WTC11 (cell line): ENCODE data around the gene UQCC2. TPM values are rescaled to one million over a fixed set of nuclear protein-coding genes. Genes with fewer than 3 reads are reported as not detected.
A peak's percentile ranks its signal among the peaks of the same experiment; 100 is the strongest.

ENCODE experiments used
- ATAC-seq: fragments of 200-7000 bp; cut with Tn5 transposase; 2 replicates; pipeline ENCODE4 v1.10.0; 2021; ENCODE audit warnings: mild to moderate bottlenecking, moderate library complexity
- CTCF ChIA-PET: fragments of 300-600 bp; sonication (Branson Sonifier 250); formaldehyde crosslinking; loops from one replicate; lab custom pipeline; 2021; ENCODE audit warnings: antibody characterized with exemption; lab: Charles Lee
- POLR2A ChIA-PET: fragments of 350-600 bp; sonication (Branson Sonifier 250); formaldehyde crosslinking; loops from one replicate; lab custom pipeline; 2021; ENCODE audit warnings: antibody characterized with exemption; lab: Charles Lee
- DNase-seq: peaks from one replicate; pipeline ENCODE4 v3.0.0; 2021; ENCODE audit warnings: low spot score
- H3K27ac Mint-ChIP-seq: 2 replicates; pipeline ENCODE4 v1.8.0; 2021; ENCODE audit warnings: mixed read lengths
- H3K27me3 Mint-ChIP-seq: 2 replicates; pipeline ENCODE4 v1.8.0; 2021; ENCODE audit warnings: low read depth, mild to moderate bottlenecking, moderate library complexity, mixed read lengths
- H3K36me3 Mint-ChIP-seq: 2 replicates; pipeline ENCODE4 v1.8.0; 2021; ENCODE audit warnings: mixed read lengths
- H3K4me1 Mint-ChIP-seq: 2 replicates; pipeline ENCODE4 v1.8.0; 2022; ENCODE audit warnings: mixed read lengths
- H3K4me3 Mint-ChIP-seq: 2 replicates; pipeline ENCODE4 v1.8.0; 2021; ENCODE audit warnings: mild to moderate bottlenecking, moderate library complexity, mixed read lengths
- H3K9me3 Mint-ChIP-seq: 2 replicates; pipeline ENCODE4 v1.8.0; 2021; ENCODE audit warnings: mixed read lengths
- ATF2 ChIP-seq: sonication (generic); formaldehyde crosslinking; IDR thresholded peaks from 2 replicates; pipeline ENCODE4 v1.8.1; 2022; ENCODE audit warnings: low read depth, missing genetic modification reagents, borderline replicate concordance
- CREB1 ChIP-seq: sonication (generic); formaldehyde crosslinking; IDR thresholded peaks from 2 replicates; pipeline ENCODE4 v1.8.0; 2023; ENCODE audit warnings: mild to moderate bottlenecking, missing genetic modification reagents
- EMX1 ChIP-seq: fragments of 250-450 bp; sonication (Bioruptor Pico); IDR thresholded peaks from 2 replicates; pipeline ENCODE4 v1.8.0; 2021; ENCODE audit warnings: mild to moderate bottlenecking
- ETV6 ChIP-seq: sonication (generic); formaldehyde crosslinking; IDR thresholded peaks from 2 replicates; pipeline ENCODE4 v1.8.1; 2022; ENCODE audit warnings: mild to moderate bottlenecking, missing genetic modification reagents
- IRF1 ChIP-seq: sonication (generic); formaldehyde crosslinking; IDR thresholded peaks from 2 replicates; pipeline ENCODE4 v1.8.0; 2023; ENCODE audit warnings: missing genetic modification reagents
- JAZF1 ChIP-seq: fragments of 250-450 bp; sonication (Bioruptor Pico); IDR thresholded peaks from 2 replicates; pipeline ENCODE4 v1.9.0; 2021; ENCODE audit warnings: moderate library complexity, mild to moderate bottlenecking, inconsistent platforms
- MXD4 ChIP-seq: fragments of 250-450 bp; sonication (Bioruptor Pico); IDR thresholded peaks from 2 replicates; pipeline ENCODE4 v1.8.0; 2021; ENCODE audit warnings: mild to moderate bottlenecking, moderate library complexity, borderline replicate concordance
- NFE2L1 ChIP-seq: sonication (generic); formaldehyde crosslinking; IDR thresholded peaks from 2 replicates; pipeline ENCODE4 v1.8.1; 2023; ENCODE audit warnings: missing genetic modification reagents
- OVOL2 ChIP-seq: fragments of 250-450 bp; sonication (Bioruptor Pico); IDR thresholded peaks from 2 replicates; pipeline ENCODE4 v1.9.0; 2021; ENCODE audit warnings: mild to moderate bottlenecking, borderline replicate concordance
- PREB ChIP-seq: sonication (generic); formaldehyde crosslinking; IDR thresholded peaks from 2 replicates; pipeline ENCODE4 v1.8.1; 2022; ENCODE audit warnings: mild to moderate bottlenecking, missing genetic modification reagents, moderate library complexity, borderline replicate concordance
- RORB ChIP-seq: fragments of 250-450 bp; sonication (Bioruptor Pico); IDR thresholded peaks from 2 replicates; pipeline ENCODE4 v1.9.0; 2021; ENCODE audit warnings: mild to moderate bottlenecking
- SMAD4 ChIP-seq: sonication (generic); formaldehyde crosslinking; IDR thresholded peaks from 2 replicates; pipeline ENCODE4 v1.8.0; 2022; ENCODE audit warnings: mild to moderate bottlenecking, missing genetic modification reagents
- SP1 ChIP-seq: sonication (generic); formaldehyde crosslinking; conservative IDR thresholded peaks from 2 replicates; pipeline ENCODE4 v1.8.1; 2022; ENCODE audit warnings: missing genetic modification reagents
- STAT6 ChIP-seq: sonication (generic); formaldehyde crosslinking; conservative IDR thresholded peaks from 2 replicates; pipeline ENCODE4 v1.8.1; 2023; ENCODE audit warnings: mild to moderate bottlenecking, low read depth, missing genetic modification reagents, moderate library complexity
- USF1 ChIP-seq: sonication (generic); formaldehyde crosslinking; IDR thresholded peaks from 2 replicates; pipeline ENCODE4 v1.8.0; 2022; ENCODE audit warnings: mild to moderate bottlenecking, missing genetic modification reagents
- USF2 ChIP-seq: sonication (generic); formaldehyde crosslinking; IDR thresholded peaks from 2 replicates; pipeline ENCODE4 v1.8.1; 2023; ENCODE audit warnings: mild to moderate bottlenecking, missing genetic modification reagents, moderate library complexity
- ZMAT4 ChIP-seq: fragments of 250-450 bp; sonication (Bioruptor Pico); IDR thresholded peaks from 2 replicates; pipeline ENCODE4 v1.9.0; 2021; ENCODE audit warnings: mild to moderate bottlenecking
- ZNF416 ChIP-seq: fragments of 250-450 bp; sonication (Bioruptor Pico); IDR thresholded peaks from 2 replicates; pipeline ENCODE4 v1.9.0; 2021; ENCODE audit warnings: mild to moderate bottlenecking, inconsistent platforms
- ZNF423 ChIP-seq: fragments of 250-450 bp; sonication (Bioruptor Pico); IDR thresholded peaks from 2 replicates; pipeline ENCODE4 v2.1.2; 2022; ENCODE audit warnings: mild to moderate bottlenecking, moderate library complexity
- ZNF671 ChIP-seq: fragments of 250-450 bp; sonication (Bioruptor Pico); IDR thresholded peaks from 2 replicates; pipeline ENCODE4 v1.8.0; 2021; ENCODE audit warnings: mild to moderate bottlenecking
- total RNA-seq: library from RNA; stranded (reverse); gene quantifications from 3 replicates; pipeline ENCODE4 v1.2.3, GENCODE V29; 2021

UQCC2 gene
- total RNA-seq, 1 experiment from 2014 or later: 65.8 TPM

GRCh38 chr6:33658982-33659689 is 52.4 kb downstream of the UQCC2 start:
- CTCF ChIA-PET: interaction anchor here (1.1 to 1.5 kb wide), 2 partner anchors 27 to 52 kb away, joined by 3 to 4 read pairs; no protein-coding TSS in a partner anchor

GRCh38 chr6:33656844-33657243 is 54.7 kb downstream of the UQCC2 start:
- DNase-seq (no peak), ATAC-seq (peak; percentile 57)
- no peaks in the 10 kb centered on the region for H3K9me3 Mint-ChIP-seq
- POLR2A ChIA-PET: interaction anchor here (0.6 kb wide), 1 partner anchor 21 kb away, joined by 4 read pairs; no protein-coding TSS in a partner anchor
- no peak overlapping the region for H3K4me3 Mint-ChIP-seq
- CTCF ChIA-PET: interaction anchor here (1.0 to 2.7 kb wide), 3 partner anchors 10 to 67 kb away, joined by 3 to 8 read pairs (median 3); no protein-coding TSS in a partner anchor
- 0 out of 2 replicates have a peak overlapping the region, but pooled peaks have one; percentile 21 for H3K27ac Mint-ChIP-seq
- peaks cover 7% of the 10 kb centered on the region; the same call in 1 of the 2 replicates for H3K36me3 Mint-ChIP-seq
- TF ChIP-seq NFE2L1 (no peak), IRF1 (CRISPR knock-in tag) (no peak), ZNF423 (CRISPR knock-in tag) (peak; percentile 30; the same call in 1 of the 2 replicates), ETV6 (CRISPR knock-in tag) (0 out of 2 replicates have a peak, but pooled peaks have one; percentile 18), USF2 (CRISPR knock-in tag) (peak; percentile 73), USF1 (CRISPR knock-in tag) (peak; percentile 53; the same call in 1 of the 2 replicates)
- no peaks in the 10 kb centered on the region for H3K27me3 Mint-ChIP-seq
- peaks cover 10% of the 10 kb centered on the region for H3K4me1 Mint-ChIP-seq

More at GRCh38 chr6:33658982-33659689, 52.4 kb downstream of the UQCC2 start:
- Mint-ChIP-seq H3K9me3 (no peaks in the 10 kb centered on the region), H3K27me3 (no peaks in the 10 kb centered on the region), H3K4me3 (no peak overlapping the region), H3K36me3 (peaks cover 7% of the 10 kb centered on the region; the same call in 1 of the 2 replicates), H3K27ac (no peak overlapping the region), H3K4me1 (peaks cover 10% of the 10 kb centered on the region)
- TF ChIP-seq JAZF1 (CRISPR knock-in tag) (no peak), OVOL2 (CRISPR knock-in tag) (no peak), ZNF671 (no peak), ATF2 (no peak), IRF1 (CRISPR knock-in tag) (no peak), PREB (no peak), ZNF416 (no peak), MXD4 (no peak), STAT6 (no peak), ZMAT4 (CRISPR knock-in tag) (no peak), RORB (CRISPR knock-in tag) (no peak), CREB1 (CRISPR knock-in tag) (no peak), SP1 (CRISPR knock-in tag) (no peak), EMX1 (no peak), SMAD4 (CRISPR knock-in tag) (no peak)
- no peak for DNase-seq
- POLR2A ChIA-PET: no interaction called here
- ATAC-seq: no peak
